K562 (cell line): ENCODE measurements around the gene CPT1A.

Experiments
- CTCF ChIP-seq, 3 experiments: IDR thresholded peaks in 2 of 3; conservative IDR thresholded peaks in 1 of 3; 2 replicates each; pipeline ENCODE4 v1.5.1; 2011 to 2012; ENCODE audit warnings: low read length in 3 of 3, mild to moderate bottlenecking in 3 of 3, control low read depth in 2 of 3, improper control_type of control experiment in 1 of 3, inconsistent platforms in 1 of 3, low read depth in 1 of 3, mixed read lengths in 1 of 3, moderate library complexity in 1 of 3; ENCODE audit not compliant: insufficient read depth in 2 of 3
- RAD21 ChIP-seq, 2 experiments: fragments of 250-450 bp in 1 of 2; fragments of 450-650 bp in 1 of 2; sonication (Bioruptor Pico) in 1 of 2; formaldehyde crosslinking in 1 of 2; IDR thresholded peaks in 1 of 2; conservative IDR thresholded peaks in 1 of 2; 2 replicates each; pipeline versions ENCODE4 v1.4.0 to v1.8.0; 2020 to 2022; ENCODE audit warnings: mild to moderate bottlenecking in 2 of 2, moderate library complexity in 1 of 2
- REST ChIP-seq, 2 experiments: fragments of 450-650 bp; formaldehyde crosslinking in 1 of 2; IDR thresholded peaks; 2 replicates each; pipeline versions ENCODE4 v1.4.0 to v1.6.1; 2014 to 2020; ENCODE audit warnings: mild to moderate bottlenecking in 2 of 2, borderline replicate concordance in 1 of 2, low read depth in 1 of 2
- SIX5 ChIP-seq, 2 experiments: IDR thresholded peaks; 2 replicates each; pipeline ENCODE4 v1.6.1; 2011; ENCODE audit warnings: low read length in 2 of 2, borderline replicate concordance in 1 of 2, low read depth in 1 of 2, mild to moderate bottlenecking in 1 of 2, moderate library complexity in 1 of 2; ENCODE audit not compliant: insufficient read depth in 1 of 2

GRCh38 chr11:68704887-68705286 is 136.8 kb downstream of the CPT1A start:
- TF ChIP-seq CTCF (IDR thresholded peaks at IDR 0.05 in 2 of 3, conservative IDR thresholded peaks at IDR 0.05 in 1 of 3; ENCODE audit: insufficient read depth in 2 of 3, low read depth in 1 of 3, low read length in 3 of 3) = peak; percentile 23 to 39 (median 38); a peak in 4 of 6 replicates
- peak in 1 of 2 experiments; percentile 11; a peak in 1 of 4 replicates for TF ChIP-seq RAD21 (CRISPR knock-in tag; conservative IDR thresholded peaks at IDR 0.05 in 1 of 2, IDR thresholded peaks at IDR 0.05 in 1 of 2)
- TF ChIP-seq SIX5 (IDR thresholded peaks at IDR 0.05; ENCODE audit: borderline replicate concordance in 1 of 2, insufficient read depth in 1 of 2, low read depth in 1 of 2, low read length in 2 of 2) = no peak
- no peak; the same call in 1 of the 2 replicates for TF ChIP-seq REST (IDR thresholded peaks at IDR 0.05; ENCODE audit: borderline replicate concordance)
- TF ChIP-seq REST (CRISPR knock-in tag; IDR thresholded peaks at IDR 0.05; ENCODE audit: low read depth) = no peak
